Measurements from ENCODE around the gene ASTL.
A peak's percentile ranks its signal among the peaks of the same experiment; 100 is the strongest.
"Not testable (repeated sequence)": the region's sequence is repeated elsewhere in the genome, so short reads cannot be mapped to it uniquely, and the experiment has no call there.

Gene ASTL

DNA sequence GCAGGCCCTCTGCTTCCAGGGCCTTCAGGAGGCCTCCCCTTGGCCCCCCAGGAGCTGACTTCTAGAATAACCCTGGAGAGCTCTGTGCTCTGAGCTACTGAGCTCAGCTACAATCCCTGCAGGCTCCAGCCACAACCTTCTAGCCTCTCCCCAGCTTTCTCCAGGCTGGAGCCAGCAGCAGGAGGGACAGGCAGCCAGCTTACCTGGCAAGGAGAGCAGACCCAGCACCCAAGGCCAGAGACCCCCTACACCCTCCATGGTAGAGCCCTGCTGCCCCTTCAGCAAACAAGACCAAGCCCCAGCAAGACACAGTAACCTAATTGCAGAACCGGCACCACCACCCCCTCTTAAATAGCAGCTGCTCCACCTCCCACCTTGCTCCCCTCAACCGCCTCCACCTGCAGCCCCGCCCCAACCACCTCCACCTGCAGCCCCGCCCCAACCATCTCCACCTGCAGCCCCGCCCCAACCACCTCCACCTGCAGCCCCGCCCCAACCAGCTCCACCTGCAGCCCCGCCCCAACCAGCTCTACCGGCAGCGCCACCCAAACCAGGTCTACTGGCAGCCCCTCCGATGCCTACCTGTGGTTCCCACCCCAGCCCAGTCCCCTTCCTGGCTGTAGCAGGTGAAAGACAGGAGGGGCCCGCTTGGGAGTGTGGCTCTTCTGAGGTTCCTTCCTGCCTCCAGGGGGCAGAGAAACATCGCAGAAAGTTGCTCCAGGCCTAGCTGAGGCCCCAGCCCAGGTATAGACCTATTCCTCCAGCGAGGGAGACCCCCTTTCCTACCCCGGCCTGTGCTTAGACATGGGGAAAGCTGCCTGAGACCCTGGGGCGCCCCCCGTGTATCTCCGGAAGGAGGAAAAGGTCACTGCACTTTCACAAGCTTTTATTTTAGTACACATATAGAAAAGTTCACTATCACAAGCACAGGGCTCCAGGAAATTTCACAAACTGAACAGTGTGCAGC is at the start of gene ASTL:
Gene ASTL, minus strand, starts transcription at position 324 of the 967 bp plus-strand sequence. Its CDS starts 66 bp downstream, at position 258.
- peak; percentile 72 to 77 for DNase-seq

DNA sequence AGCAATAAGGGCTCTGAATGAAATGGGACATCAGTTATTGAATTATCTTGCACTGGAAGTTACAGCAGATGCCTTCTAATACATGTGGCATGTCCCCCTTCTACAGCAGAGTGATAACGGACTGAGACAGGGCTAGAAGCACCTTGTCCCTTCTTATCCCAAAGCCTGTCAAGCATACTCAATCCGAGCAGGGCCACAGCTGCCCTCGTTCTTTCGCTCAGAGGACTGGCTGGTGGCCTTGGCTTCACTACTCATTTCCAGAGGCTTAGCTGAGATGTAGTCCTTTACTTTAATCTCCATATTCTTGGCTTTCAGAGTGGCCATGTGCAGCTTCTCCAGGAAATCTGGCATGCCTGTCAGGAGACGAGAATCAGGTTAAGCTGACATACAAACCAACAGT is 48.3 kb upstream of the ASTL start:
- DNase-seq, result no peak

DNA sequence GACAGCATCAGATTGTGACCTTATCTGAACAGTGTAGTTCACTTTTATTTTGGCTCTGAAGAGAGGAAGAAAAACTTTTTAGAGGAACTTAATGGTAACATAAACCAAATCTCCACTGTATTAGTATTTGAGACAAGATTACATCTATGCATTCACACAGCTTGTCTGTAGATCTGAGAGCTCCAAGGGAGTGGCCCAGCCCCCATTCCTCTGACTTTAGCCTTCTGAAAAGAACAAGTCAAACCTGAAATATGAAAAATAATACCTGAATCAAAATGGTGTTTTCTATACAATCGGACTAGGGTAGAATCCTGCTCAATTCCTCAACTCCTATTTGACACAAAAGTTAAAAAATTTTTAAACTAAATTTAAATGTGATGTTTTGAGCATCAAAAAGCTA is 47.2 kb upstream of the ASTL start:
- DNase-seq, result no peak

DNA sequence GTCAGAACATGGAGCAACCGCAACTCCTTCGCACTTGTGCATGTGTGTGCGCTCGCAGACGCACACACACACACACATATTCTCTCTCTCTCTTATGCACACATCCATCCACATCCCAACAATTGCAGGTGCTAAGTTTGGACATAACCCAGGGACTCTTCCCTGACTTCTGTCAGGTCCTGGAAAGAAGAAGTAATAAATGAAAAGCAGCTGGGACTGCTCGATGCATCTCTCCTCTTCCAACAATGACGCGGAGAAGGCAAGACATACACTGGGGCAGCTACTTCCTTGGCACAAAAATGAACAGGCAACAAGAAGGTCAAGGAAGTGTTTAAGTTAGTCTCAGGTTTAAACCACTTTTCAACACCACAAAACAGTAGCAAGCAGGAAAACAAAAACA is 46.7 kb upstream of the ASTL start:
- no peak for DNase-seq

DNA sequence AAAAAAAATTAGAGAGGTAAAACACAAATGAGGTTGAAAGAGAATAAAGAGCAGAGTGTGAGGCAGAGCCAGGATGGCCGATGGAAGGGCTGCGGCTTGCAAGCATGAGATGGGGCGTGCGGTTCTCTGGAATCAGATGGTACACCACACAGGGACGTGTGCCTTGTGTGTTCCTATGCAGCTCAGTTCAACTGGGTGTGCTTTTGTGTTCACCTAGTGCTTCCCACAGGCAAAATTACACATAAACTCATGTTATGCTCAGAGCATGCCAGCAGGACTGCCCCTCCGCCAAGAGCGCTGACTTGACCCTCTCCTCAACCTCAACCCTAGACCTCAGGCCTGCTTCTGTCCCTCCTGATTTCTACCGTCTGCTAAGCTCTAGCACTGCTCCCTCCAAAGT is 45.9 kb upstream of the ASTL start:
- no peak for DNase-seq

DNA sequence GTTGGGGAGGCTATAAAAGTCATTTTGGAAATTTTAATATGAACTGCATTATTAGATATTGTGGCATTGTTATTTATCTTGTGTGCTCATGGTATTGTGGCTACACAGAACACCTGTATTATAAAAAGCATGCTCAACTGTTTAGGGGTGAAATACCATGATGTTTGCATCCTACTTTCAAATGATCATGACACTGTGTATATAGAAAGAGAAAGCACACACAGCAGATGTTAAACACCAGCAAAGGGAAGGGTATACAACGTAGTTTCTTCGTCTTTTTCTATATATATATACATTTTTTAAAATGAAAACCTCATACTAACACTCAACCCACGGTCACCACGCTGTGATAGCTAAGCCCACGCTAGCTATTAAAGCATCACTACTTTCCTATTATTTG is 43.2 kb upstream of the ASTL start:
- DNase-seq, result no peak

DNA sequence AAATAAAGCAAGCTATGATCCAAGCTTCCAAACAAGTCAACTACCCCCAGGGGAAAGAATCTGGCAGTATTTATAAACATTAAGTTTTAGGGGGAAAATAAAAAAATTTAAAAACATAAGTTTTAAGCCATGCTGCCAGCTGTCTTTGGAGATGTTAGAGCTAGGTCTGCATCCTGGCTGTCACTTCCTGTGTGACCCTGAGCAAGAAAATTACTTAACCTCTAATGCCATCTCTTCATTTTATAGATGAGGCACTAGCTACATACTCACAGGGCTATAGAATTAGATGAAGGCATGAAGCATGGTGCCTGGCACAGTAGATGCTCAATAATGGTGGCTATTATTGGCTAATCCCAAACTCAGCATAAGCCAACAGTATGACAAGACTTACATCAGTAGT is 42.2 kb upstream of the ASTL start:
- DNase-seq, result no peak

DNA sequence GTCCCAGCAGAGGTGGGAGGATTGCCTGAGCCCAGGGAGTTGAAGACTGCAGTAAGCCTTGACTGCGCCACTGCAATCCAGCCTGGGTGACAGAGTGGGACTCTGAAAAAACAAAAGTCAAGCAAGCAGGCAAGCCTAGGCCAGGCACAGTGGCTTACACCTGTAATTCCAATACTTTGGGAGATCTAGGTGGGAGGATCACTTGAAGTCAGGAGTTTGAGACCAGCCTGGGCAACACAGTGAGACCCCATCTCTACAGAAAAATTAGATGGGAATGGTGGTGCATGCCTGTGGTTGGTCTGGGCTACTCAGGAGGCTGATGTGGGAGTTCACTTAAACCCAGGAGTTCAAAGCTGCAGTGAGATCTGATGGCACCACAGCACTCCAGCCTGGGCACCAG is 41.7 kb upstream of the ASTL start:
- no peak for DNase-seq

DNA sequence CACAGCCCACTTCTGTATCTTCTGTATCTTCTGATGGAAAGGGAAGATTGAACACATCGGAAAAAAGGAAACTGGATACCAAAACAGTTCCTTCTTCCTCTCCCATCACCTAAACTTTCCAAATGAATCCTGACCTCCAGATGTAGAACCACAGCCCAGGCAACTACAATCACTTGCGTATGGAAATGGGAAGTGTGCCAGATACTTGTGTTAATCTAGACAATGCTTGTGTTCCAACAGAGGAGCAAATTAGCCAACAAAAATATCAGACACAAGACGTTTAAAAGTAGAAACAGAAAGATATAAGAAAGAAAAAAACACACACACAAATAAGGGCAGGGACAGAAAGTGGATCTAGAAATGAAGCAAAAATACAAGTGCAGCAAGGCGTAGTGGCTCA is 38.4 kb upstream of the ASTL start:
- no peak for DNase-seq

DNA sequence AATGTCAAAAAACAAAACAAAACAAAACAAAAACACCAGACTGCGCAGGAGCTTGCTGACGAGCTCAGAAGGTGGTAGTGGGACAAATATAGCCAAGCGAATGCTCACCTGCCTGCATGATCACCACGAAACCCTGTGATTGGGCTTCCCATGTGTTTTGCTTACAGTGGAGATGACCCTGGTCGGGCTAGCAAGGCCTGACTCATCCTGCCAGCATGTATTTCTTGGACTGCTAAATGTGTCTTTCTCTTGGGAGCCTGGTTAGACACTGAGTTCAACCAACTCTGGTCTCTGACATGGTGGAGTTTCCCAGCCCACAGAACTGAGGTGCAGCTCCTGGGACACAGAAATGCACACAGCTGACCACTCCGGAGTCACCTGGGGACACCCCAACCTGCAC is 37.6 kb upstream of the ASTL start:
- DNase-seq, result no peak

DNA sequence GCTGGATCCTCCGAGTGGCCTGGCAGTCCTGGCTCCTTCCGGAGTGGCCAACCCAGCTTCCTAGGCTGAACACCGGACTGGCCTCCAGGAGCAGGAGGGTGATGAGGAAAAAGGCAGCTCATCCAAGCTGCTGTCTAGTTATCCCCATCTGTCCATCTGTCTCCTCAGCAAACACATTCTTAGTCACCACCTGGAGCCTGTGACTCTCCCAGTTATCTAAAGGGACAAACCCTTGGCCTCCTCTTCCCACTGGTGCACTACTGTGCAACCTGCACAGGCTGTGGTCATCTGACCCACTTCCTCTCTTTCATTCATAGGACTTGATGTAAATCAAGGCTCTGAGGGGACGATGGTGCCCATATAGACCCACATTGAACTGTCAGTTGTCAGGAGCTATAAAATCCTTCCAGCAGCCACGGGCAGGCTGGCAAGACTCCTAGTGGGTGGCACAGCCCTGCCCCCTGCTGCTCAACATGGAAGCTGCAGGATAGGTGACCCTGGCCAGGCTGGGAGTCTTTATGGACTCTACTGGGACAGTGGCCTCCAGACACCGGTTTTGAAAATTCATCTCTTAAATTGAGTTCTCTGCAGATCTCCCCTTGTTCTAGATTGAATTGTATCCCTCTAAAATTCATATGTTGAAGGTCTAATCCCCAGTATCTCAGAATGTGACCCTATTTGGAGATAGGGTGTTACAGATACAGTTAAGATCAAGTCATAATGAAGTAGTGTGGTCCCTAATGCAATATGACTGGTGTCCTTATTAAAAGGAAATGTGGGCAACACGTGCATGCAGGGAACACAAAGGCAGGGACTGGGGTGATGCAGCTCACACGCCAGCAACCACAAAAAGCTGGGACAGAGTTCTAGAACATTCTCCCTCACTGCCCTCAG is 36.2 kb upstream of the ASTL start:
- DNase-seq, result peak; percentile 92 to 93

DNA sequence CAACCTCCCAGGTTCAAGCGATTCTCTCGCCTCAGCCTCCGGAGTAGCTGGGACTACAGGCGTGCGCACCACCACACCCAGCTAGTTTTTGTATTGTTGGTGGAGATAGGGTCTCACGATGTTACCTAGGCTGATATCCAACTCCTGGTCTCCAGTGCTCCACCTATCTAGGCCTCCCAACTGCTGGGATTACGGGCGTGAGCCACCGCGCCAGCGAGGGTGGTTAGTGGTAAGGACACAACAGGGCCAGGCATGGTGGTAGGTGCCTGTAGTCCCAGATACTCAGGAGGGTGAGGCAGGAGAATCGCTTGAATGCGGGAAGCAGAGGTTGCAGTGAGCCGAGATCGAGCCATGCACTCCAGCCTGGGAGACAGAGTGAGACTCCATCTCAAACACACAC is 33.5 kb upstream of the ASTL start:
- no peak for DNase-seq

DNA sequence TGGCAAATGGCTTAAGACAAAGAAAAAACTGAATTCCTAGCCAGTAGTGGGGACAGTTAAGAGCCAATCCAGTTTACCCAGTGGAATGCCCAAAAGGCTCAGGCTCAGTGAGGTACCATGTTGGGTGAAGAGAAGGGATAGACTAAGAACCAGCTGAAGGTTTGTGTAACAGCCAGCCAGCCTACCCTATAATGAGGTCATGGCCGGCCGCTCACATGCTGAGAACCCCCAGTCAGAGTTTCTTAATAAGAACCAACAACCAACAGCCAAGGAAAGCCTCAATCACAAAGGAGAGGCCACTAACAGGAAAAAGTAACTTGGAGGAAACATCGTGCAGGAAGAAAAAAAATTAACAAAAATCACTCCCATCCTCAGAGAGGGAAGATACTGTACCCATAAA is 32.3 kb upstream of the ASTL start:
- DNase-seq, result no peak

DNA sequence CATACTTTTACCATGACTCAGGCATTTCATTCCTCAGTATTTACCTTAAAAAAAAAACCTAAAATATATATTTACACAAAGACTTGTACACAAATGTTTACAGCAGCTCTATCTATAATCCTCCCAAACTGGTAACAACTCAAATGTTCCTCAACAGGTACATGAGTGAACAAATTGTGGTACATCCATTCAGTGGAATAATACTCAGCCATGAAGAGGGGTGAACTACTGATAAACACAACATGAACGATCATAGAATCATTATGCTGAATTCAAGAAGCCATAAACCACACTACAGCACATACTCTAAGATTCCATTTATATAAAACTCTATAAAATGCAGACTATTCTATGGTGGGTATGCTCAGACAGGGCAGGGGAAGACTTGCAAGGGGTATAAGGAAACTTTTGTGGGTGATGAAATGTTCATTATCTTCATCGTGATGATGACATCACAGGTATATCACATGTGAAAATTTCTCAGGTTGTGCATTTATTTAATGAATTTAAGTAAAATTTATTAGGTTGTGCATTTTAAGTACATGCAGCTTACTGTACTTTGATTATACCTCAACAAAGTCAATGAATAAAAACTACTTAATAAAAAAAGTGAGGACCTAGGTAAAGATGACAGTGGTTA is 31.7 kb upstream of the ASTL start:
- DNase-seq, result no peak

DNA sequence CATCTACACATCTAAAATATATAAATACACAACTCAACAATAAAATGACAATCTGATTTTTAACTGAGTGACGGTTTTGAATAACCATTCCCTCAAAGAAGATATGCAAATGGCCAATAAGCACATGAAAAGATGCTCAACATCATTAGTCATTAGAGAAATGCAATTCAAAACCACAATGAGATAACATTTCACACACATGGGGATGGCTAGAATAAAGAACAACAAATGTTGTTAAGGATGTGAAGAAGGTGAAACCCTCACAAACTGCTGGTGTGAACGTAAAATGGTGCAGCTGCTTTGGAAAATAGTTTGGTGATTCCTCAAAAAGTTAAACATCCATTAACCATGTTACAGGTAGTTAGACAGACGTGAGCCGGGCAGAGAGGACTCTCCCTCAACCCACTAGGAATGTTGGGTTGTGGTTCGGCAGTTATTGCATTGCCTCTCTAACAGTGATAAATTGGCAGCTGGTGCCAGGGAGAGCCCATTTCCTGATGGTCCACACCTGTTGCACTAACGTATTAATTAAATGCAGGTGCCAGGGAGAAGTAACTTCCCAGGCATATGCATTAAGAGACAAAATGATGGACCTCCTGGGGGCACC is 29.2 kb upstream of the ASTL start:
- DNase-seq, result no peak

DNA sequence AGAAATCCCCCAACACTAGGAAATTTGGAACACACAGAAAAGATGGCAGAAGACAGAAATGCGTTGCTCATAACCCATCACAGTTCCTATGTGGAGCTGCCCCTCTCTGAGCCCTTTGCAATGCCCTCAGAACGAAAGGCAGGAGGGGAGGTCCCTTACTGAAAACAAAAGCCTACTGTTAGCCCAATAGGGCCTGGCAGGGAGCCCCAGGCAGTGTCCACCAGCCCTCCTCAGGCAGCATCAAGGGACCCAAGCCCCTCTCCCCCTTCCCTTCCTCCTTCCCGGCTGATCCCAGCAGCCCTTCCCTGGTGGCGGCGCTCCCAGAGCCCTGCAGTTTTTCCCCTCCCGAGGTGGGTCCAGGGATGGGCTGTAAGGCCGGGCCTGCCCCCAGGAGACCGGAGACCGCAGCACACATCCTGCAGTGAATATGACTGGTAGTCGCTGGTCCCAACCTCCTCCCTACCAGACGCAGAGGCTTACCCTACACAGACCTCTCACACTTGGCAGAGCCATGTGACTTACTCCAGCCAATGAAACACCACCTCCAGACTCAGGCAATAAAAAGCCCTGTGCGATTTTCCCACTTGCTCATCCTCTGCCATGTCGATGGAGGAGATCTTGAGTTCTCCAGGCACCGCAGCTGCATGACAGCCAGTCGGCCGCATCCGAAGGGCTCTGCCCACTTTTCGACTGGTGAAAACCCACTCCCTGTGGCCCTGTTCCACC is 26.3 kb upstream of the ASTL start:
- DNase-seq, result peak; percentile 87 to 89

DNA sequence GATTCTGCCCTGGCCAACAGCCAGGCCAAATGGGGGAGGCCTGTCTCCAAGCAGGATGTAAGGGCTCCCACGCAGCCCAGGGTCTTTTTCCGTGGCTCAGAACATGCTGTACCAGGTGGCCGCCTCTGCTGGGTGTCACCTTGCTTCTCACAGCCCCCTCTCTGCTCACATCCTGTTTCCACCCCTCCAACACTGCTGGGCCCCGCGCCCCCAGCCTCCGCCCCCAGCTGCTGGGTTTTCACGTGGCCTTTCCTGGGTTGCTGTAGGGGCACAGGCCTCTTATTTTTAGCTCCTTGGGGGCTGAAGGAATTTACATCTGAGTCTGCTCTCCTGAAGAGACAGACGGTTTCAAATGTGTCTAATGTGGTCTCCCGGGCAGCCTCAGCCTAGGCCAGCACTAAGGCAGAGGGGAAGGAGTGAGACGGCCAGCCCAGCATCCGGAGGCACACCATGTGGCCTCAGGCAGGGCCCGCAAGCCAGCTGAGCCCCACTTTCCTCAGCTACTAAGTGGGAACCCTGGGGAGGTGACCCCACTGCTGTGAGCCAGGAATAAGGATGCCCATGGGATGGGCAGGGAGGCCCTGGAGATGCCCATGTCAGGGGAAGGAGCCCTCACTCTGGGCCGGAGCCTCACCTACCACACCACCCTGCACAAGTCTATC is 25.6 kb upstream of the ASTL start:
- peak; percentile 92 for DNase-seq

DNA sequence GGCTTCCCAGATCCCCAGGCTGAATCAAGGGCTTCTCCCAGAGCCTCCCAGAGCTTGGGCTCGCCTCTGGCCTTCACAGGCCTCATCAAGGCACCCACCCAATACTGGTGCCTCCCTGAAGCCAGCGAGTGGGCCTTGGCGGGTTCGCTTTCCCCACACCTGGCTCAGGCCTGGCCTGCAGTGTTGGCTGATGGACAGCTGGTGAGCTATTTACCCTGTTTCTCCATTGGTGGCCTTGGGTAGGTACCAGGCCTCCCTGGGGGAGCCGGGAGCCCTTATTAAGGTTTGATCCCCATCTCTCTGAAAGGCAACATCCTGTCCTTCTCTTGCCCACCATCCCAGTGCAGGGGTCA is 25.1 kb upstream of the ASTL start:
- no peak for DNase-seq

DNA sequence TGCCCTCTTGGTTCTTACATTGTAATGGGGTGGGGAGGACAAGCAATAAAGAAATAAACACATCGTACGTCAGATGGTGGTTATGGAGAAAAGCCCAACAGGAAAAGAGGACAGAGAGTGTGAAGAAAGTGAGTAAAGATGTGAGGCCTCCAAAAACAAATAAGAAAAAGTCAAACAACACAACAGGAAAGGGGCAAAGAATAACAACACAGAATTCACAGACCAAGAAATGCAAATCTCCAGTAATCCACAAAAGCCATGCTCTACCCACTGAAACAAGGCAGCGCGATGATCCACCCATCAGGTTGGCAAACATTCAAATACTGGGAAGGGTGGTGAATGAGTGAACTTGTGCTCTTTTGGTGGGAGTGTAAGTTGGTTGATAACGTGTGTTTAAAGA is 23.6 kb upstream of the ASTL start:
- peak in 1 of 2 experiments; percentile 50 for DNase-seq

DNA sequence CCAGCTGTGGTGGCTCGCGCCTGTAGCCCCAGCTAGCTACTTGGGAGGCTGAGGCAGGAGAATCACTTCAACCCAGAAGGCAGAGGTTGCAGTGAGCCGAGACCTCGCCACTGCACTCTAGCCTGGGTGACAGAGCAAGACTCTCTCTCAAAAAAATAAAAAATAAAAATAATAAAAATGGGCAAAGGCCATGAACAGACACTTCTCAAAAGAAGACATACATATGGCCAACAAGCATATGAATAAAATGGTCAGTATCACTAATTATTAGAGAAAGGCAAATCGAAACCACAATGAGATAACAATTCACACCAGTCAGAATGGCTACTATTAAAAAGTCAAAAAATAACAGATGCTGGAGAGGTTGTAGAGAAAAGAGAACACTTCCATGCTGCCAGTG is 22.1 kb upstream of the ASTL start:
- DNase-seq, result not testable (repeated sequence)

DNA sequence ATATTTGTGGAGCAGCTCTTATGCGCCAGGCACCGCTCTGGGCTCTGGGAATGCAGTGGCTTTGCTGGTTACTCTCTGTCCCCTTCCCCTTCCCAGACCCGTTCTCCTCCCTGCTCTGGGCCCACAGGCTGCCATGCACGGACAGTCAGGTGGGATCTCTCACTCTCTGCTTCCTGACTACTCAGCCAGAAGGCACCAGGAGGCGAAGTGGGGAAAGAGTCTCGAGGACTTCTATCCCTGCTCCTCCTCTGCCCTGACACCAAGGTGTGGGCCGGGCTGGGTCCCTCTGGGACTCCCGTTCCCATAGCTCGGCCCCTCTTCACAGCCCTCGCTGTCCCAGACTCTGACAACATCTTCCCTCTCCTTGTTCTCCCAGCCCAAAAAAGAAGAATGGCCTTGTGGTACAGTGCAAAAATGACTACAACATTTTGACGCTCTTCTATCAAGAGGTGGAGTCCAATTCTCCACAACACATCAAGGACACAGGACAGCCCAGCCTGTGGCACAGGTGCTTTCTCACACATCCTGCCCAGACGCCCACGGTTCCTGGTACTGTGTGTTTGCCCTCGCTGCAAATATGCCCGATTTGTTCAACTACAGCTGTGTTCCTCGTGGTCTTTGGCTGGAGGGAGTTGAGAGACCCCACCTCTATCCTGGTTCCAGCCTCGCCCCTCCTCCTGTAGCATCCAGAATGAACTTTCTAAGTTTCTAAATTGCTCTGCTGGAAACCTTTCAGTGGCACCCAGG is 21.0 kb upstream of the ASTL start:
- DNase-seq, result peak; percentile 79 to 80

All from activated T-cell treated with anti-CD3 and anti-CD28 coated beads, Interleukin-2, amount 50 U/mL, for 48 hours (primary cell).